ENCODE measurements around the gene AOPEP. TPM values are rescaled to one million over a fixed set of nuclear protein-coding genes. Genes with fewer than 3 reads are reported as not detected.

The AOPEP gene
- total and polyA plus RNA-seq, 12 donors = 110 to 250 (median 161) TPM

DNA sequence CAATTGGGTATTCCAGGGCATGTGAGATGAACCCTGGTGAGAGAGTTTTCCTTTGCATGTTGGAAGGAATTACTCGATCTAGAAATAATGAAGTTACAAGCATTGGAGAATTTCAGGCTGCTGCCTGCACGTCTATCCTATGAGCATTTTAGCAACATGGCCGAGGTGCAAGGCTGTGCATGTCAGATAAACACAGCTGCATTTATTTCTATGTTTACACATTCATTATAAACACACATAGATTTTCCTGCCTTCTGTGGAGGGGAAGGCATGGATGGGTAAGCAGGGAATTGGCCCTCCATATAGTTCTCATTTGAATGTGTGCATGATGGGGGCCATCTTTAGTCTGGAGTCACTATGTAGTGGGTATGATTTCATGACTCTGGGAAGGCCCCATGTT lies 42.3 kb downstream of the AOPEP start:
- H3K4me3 ChIP-seq = no peak overlapping the region
- ATAC-seq = no peak
- no peak for DNase-seq
- H3K27ac ChIP-seq = no peak overlapping the region
- 96 to 97% methylated on average over 3 of the region's 3 CpGs for WGBS, 2 donors
- TF ChIP-seq CTCF (IDR thresholded peaks at IDR 0.05) = no peak
- H3K4me1 ChIP-seq = peaks cover 0 to 3% (median 0%) of the 10 kb centered on the region in 9 donors
- no peaks in the 10 kb centered on the region for H3K27me3 ChIP-seq
- intact Hi-C loops (cut with DNase I) = no loop called here
- no peaks in the 10 kb centered on the region for H3K9me3 ChIP-seq
- H3K36me3 ChIP-seq = no peaks in the 10 kb centered on the region

DNA sequence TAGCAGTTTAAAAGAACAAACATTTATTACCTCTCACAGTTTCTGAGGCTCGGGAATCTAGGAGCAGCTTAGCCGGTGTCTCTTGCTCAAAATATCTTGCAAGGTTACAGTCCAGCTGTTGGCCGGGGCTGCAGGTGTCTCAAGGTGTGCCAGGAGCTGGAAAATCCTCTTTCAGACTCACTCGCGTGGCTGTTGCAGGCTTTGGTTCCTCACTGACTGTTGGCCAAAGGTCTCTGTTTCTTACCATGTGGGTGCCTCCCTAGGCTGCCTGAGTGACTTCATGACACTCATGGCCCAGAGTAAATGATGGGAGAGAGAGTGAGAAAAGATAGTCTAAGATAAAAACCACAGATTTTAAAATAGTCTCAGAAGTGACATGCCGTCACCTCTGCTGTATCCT lies 43.8 kb downstream of the AOPEP start:
- peaks cover 0 to 3% (median 0%) of the 10 kb centered on the region in 9 donors for H3K4me1 ChIP-seq
- H3K27me3 ChIP-seq = no peaks in the 10 kb centered on the region
- no peak overlapping the region for H3K4me3 ChIP-seq
- intact Hi-C loops (cut with DNase I) = loop anchor here in 4 of 10 donors (10.0 kb wide), 1 partner anchor 86 kb away; no protein-coding TSS in a partner anchor
- no peaks in the 10 kb centered on the region for H3K36me3 ChIP-seq
- WGBS, 2 donors = 95 to 97% methylated on average over 6 of the region's 6 CpGs
- DNase-seq (no peak), ATAC-seq (no peak)
- TF ChIP-seq CTCF (IDR thresholded peaks at IDR 0.05) = no peak
- no peaks in the 10 kb centered on the region for H3K9me3 ChIP-seq
- H3K27ac ChIP-seq = no peak overlapping the region

GRCh38 chr9:94771096-94771495 lies 44.6 kb downstream of the AOPEP start:
- 99% methylated on average over 3 of the region's 3 CpGs for WGBS, 2 donors
- Histone ChIP-seq H3K4me3 (no peak overlapping the region), H3K27ac (no peak overlapping the region), H3K9me3 (no peaks in the 10 kb centered on the region), H3K4me1 (peaks cover 0 to 3% (median 0%) of the 10 kb centered on the region in 9 donors), H3K27me3 (no peaks in the 10 kb centered on the region), H3K36me3 (no peaks in the 10 kb centered on the region)
- ATAC-seq (no peak), DNase-seq (no peak)
- intact Hi-C loops (cut with DNase I) = loop anchor here in 4 of 10 donors (10.0 kb wide), 1 partner anchor 86 kb away; no protein-coding TSS in a partner anchor
- no peak for TF ChIP-seq CTCF (IDR thresholded peaks at IDR 0.05)

DNA sequence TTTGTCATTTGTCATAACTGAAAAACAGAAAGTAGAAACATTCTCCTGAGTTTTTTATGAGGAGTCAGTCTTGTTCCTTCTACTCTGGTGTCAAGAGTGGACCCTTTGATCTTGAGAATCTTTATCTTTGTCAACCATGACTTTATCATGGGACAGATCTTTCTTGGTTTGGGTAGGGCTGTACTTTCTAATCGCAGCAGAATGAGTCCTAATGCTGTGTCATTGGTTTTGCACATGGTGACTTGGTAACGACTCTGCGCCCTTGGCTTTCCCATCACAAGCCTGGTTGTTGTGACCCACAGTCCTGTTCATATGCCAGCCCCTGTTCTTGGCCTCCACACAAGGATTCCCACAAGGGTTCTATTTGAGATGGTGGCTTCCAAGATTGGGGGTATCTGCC lies 45.6 kb downstream of the AOPEP start:
- WGBS, 2 donors = 91 to 94% methylated on average over 3 of the region's 3 CpGs
- Histone ChIP-seq H3K27me3 (no peaks in the 10 kb centered on the region), H3K4me1 (peaks cover 0 to 3% (median 0%) of the 10 kb centered on the region in 9 donors), H3K36me3 (no peaks in the 10 kb centered on the region), H3K9me3 (no peaks in the 10 kb centered on the region), H3K4me3 (no peak overlapping the region), H3K27ac (no peak overlapping the region)
- intact Hi-C loops (cut with DNase I) = loop anchor here in 4 of 10 donors (10.0 kb wide), 1 partner anchor 87 kb away; no protein-coding TSS in a partner anchor
- no peak for ATAC-seq
- no peak for TF ChIP-seq CTCF (IDR thresholded peaks at IDR 0.05)
- no peak for DNase-seq
